ENCODE measurements around the gene TRPC4. TPM values are rescaled to one million over a fixed set of nuclear protein-coding genes. Genes with fewer than 3 reads are reported as not detected.

TRPC4 gene
- total RNA-seq, 4 donors from 2014 or later: 0.20 to 2.2 (median 0.68) TPM; not detected in 1

DNA sequence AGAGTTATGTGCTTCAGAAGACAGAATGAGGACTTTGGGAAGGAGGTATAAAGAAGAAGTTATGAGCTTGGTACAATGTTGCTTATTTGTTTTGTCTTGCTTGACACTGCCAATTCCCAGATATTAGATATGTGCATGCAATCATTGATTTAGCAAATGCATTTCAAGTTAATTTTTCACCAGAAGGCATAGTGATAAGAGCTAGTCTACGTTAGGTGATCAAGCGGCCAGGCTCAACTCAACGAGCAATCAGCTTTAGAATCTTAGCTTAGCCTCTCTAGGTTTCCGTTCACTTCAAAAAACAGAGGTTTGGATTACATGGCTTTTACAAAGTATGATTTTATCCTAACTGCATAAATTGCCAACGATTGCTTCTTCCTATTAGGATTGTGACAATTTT is 189.4 kb downstream of the TRPC4 start:
- Histone ChIP-seq H3K4me3 (no peak overlapping the region), H3K27me3 (no peaks in the 10 kb centered on the region), H3K9me3 (no peaks in the 10 kb centered on the region), H3K36me3 (no peaks in the 10 kb centered on the region), H3K4me1 (no peaks in the 10 kb centered on the region), H3K27ac (no peak overlapping the region)
- intact Hi-C loops (cut with DNase I; ENCODE audit: low total_unique reads) (no loop called here), in situ Hi-C loops (cut with MboI; ENCODE audit: low pct_ligation_motif_present in 1 of 4, low pct_unique_long_range_greater_than_20kb in 1 of 4, low sequenced_read_pairs in 3 of 4) (no loop called here)
- DNase-seq: no peak
- TF ChIP-seq, protein P1, sequence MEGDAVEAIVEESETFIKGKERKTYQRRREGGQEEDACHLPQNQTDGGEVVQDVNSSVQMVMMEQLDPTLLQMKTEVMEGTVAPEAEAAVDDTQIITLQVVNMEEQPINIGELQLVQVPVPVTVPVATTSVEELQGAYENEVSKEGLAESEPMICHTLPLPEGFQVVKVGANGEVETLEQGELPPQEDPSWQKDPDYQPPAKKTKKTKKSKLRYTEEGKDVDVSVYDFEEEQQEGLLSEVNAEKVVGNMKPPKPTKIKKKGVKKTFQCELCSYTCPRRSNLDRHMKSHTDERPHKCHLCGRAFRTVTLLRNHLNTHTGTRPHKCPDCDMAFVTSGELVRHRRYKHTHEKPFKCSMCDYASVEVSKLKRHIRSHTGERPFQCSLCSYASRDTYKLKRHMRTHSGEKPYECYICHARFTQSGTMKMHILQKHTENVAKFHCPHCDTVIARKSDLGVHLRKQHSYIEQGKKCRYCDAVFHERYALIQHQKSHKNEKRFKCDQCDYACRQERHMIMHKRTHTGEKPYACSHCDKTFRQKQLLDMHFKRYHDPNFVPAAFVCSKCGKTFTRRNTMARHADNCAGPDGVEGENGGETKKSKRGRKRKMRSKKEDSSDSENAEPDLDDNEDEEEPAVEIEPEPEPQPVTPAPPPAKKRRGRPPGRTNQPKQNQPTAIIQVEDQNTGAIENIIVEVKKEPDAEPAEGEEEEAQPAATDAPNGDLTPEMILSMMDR (IDR thresholded peaks at IDR 0.05): no peak
- no peak for TF ChIP-seq POLR2AphosphoS5 (IDR thresholded peaks at IDR 0.05)
- no peak for TF ChIP-seq POLR2A (IDR thresholded peaks at IDR 0.05)
- no peak for TF ChIP-seq EP300 (IDR thresholded peaks at IDR 0.05; ENCODE audit: low read depth)
- 70 to 83% methylated on average over 5 of the region's 5 CpGs for WGBS, 2 donors (ENCODE audit: low coverage in 1 of 2)

GRCh38 chr13:37679043-37679442 is 190.5 kb downstream of the TRPC4 start:
- Histone ChIP-seq H3K27ac (no peak overlapping the region), H3K9me3 (no peaks in the 10 kb centered on the region), H3K4me3 (no peak overlapping the region), H3K4me1 (no peaks in the 10 kb centered on the region), H3K27me3 (no peaks in the 10 kb centered on the region), H3K36me3 (no peaks in the 10 kb centered on the region)
- 59 to 64% methylated on average over 2 of the region's 2 CpGs for WGBS, 2 donors (ENCODE audit: low coverage in 1 of 2)
- TF ChIP-seq, protein P1 (IDR thresholded peaks at IDR 0.05): no peak
- TF ChIP-seq EP300 (IDR thresholded peaks at IDR 0.05; ENCODE audit: low read depth): no peak
- no peak for TF ChIP-seq POLR2A (IDR thresholded peaks at IDR 0.05)
- DNase-seq: no peak
- in situ Hi-C loops (cut with MboI; ENCODE audit: low pct_ligation_motif_present in 1 of 4, low pct_unique_long_range_greater_than_20kb in 1 of 4, low sequenced_read_pairs in 3 of 4): loop anchor here in 1 of 4 donors (10.0 kb wide), 1 partner anchor 56 kb away; no protein-coding TSS in a partner anchor
- intact Hi-C loops (cut with DNase I; ENCODE audit: low total_unique reads): no loop called here

DNA sequence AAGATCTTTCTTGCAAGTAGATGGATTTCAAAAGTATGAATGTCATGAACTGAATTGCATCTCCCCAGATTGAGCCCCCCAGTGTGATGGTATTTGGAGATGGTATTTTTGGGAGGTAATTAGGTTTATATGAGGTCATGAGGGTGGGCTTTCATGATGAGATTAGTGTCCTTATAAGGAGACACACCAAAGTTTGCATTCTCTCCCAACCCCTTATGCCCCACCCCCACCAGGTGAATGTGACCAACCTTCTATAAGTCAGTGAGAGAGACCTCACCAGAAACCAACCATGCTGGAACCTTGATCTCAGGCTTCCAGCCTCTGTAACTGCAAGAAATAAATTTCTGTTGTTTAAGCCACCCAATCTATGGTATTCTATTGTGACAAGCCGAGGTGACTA is 199.7 kb downstream of the TRPC4 start:
- in situ Hi-C loops (cut with MboI; ENCODE audit: low pct_ligation_motif_present in 1 of 4, low pct_unique_long_range_greater_than_20kb in 1 of 4, low sequenced_read_pairs in 3 of 4): loop anchor here in 1 of 4 donors (10.0 kb wide), 1 partner anchor 65 kb away; no protein-coding TSS in a partner anchor
- Histone ChIP-seq H3K27ac (no peak overlapping the region), H3K27me3 (no peaks in the 10 kb centered on the region), H3K4me1 (no peaks in the 10 kb centered on the region), H3K4me3 (no peak overlapping the region), H3K36me3 (no peaks in the 10 kb centered on the region), H3K9me3 (no peaks in the 10 kb centered on the region)
- intact Hi-C loops (cut with DNase I; ENCODE audit: low total_unique reads): no loop called here
- TF ChIP-seq, protein P1 (IDR thresholded peaks at IDR 0.05): no peak
- TF ChIP-seq POLR2A (IDR thresholded peaks at IDR 0.05) (no peak), EP300 (IDR thresholded peaks at IDR 0.05; ENCODE audit: low read depth) (no peak), POLR2AphosphoS5 (IDR thresholded peaks at IDR 0.05) (no peak)
- no peak for DNase-seq
- WGBS, 2 donors (ENCODE audit: low coverage in 1 of 2): 78% methylated on average over 1 of the region's 1 CpG; no CpG with 5 or more reads in 1 of the 2 donors

- in situ Hi-C loops (cut with MboI; ENCODE audit: low pct_ligation_motif_present in 1 of 4, low pct_unique_long_range_greater_than_20kb in 1 of 4, low sequenced_read_pairs in 3 of 4): no loop called here
Observed at GRCh38 chr13:37667702-37668101, 201.9 kb downstream of the TRPC4 start.

More at GRCh38 chr13:37667702-37668101, 201.9 kb downstream of the TRPC4 start:
- H3K4me1 ChIP-seq: no peaks in the 10 kb centered on the region
- no peak overlapping the region for H3K4me3 ChIP-seq
- H3K9me3 ChIP-seq: no peaks in the 10 kb centered on the region
- TF ChIP-seq EP300 (IDR thresholded peaks at IDR 0.05; ENCODE audit: low read depth): no peak
- TF ChIP-seq POLR2AphosphoS5 (IDR thresholded peaks at IDR 0.05): no peak
- TF ChIP-seq, protein P1 (IDR thresholded peaks at IDR 0.05): no peak
- TF ChIP-seq POLR2A (IDR thresholded peaks at IDR 0.05): no peak
- no peaks in the 10 kb centered on the region for H3K27me3 ChIP-seq
- no peak for DNase-seq
- intact Hi-C loops (cut with DNase I; ENCODE audit: low total_unique reads): no loop called here
- H3K36me3 ChIP-seq: no peaks in the 10 kb centered on the region
- H3K27ac ChIP-seq: no peak overlapping the region
- 52 to 54% methylated on average over 3 of the region's 3 CpGs for WGBS, 2 donors (ENCODE audit: low coverage in 1 of 2)

Measured in transverse colon (tissue), 4 donors.